ENCODE data around the gene UQCC2. TPM values are rescaled to one million over a fixed set of nuclear protein-coding genes. Genes with fewer than 3 reads are reported as not detected.

Gene UQCC2
- total RNA-seq, 2 donors from 2014 or later, result 45.0 to 81.7 TPM

DNA sequence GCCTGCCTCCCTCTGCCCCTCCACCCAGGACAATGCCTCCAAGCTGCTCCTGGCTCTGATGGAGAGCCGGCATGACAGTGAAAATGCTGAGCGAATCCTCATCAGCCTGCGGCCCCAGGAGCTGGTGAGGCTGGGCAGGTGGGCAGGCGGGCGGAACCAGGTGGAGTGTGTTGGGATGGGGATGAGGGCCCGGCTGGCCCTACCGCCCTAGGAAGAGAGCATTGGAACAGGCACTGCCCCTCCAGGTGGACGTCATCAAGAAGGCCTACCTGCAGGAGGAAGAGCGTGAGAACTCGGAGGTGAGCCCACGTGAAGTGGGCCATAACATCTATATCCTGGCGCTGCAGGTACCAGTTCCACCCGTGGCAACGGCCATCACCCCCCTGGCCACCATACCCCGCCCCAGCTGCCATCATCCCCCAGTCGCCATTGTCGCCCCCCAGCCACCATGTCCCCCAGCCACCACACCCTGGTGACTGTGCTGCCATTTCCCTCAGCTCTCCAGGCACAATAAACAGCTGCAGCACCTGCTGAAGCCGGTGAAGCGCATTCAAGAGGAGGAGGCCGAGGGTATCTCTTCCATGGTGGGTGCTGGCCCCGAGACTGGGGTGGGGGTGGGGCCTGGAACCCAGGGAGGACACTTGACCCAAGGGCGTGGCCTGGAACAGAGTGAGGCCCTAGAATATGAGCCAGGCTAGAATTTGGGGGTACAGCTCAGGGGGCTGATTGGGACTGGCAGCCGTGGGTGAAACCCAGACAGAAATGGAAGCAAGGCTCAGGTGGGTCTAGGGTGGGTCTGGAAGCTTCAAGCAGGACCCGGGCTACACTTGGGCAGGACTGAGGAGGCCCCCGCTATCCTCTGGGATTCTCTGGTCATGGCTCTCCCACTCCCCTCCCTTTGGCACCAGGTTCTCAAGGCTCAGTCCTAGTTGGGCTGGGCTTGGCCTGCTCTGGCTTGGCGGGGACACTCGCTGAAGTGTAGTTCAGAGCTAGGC, 24.2 kb downstream of the UQCC2 start:
- no peak overlapping the region for H3K4me3 ChIP-seq
- H3K36me3 ChIP-seq, result peaks cover 22% of the 10 kb centered on the region
- TF ChIP-seq CTCF (IDR thresholded peaks at IDR 0.05), result no peak
- H3K9me3 ChIP-seq, result no peaks in the 10 kb centered on the region
- no peaks in the 10 kb centered on the region for H3K4me1 ChIP-seq
- H3K9ac ChIP-seq (ENCODE audit: low read depth in 2 of 2, low read length in 2 of 2), result no peak overlapping the region
- intact Hi-C loops (cut with DNase I), result no loop called here
- no peak overlapping the region for H3K27ac ChIP-seq
- no peak for DNase-seq
- H3K27me3 ChIP-seq, result no peaks in the 10 kb centered on the region

DNA sequence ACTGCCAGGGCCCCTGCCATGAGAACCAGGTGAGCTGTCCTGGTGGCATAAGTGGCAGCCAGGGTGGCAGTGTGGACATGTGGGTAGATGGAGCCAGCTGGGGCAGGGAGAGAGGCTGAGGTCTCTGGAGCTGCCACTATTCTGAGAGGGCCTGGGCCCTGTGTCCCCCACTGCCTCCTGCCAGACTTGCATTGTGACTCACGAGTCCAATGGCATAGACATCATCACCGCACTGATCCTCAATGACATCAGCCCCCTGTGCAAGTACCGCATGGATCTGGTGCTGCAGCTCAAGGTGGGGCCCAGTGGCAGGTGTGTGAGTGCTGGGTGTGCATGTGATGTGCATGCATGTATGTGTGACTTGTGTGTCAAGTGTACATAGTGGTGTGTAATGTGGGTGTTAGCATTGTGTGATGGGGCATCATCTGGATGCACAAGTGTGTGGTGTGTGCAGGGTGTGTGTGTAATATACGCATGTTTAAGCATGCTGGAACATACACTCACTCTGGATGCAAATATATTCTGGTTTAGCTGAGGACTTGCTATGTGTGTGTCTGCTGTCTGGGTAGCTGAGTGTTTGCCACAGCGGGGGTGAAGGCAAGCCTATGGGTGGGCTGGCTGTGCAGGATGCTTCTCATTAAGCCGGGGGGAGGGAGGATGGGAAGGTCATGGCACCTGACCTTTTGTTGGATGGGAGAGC, 25.1 kb downstream of the UQCC2 start:
- peaks cover 19% of the 10 kb centered on the region for H3K36me3 ChIP-seq
- no peaks in the 10 kb centered on the region for H3K9me3 ChIP-seq
- intact Hi-C loops (cut with DNase I), result no loop called here
- no peak overlapping the region for H3K9ac ChIP-seq (ENCODE audit: low read depth in 2 of 2, low read length in 2 of 2)
- no peak for TF ChIP-seq CTCF (IDR thresholded peaks at IDR 0.05)
- H3K27ac ChIP-seq, result no peak overlapping the region
- H3K4me3 ChIP-seq, result no peak overlapping the region
- no peaks in the 10 kb centered on the region for H3K27me3 ChIP-seq
- H3K4me1 ChIP-seq, result no peaks in the 10 kb centered on the region
- DNase-seq, result no peak

DNA sequence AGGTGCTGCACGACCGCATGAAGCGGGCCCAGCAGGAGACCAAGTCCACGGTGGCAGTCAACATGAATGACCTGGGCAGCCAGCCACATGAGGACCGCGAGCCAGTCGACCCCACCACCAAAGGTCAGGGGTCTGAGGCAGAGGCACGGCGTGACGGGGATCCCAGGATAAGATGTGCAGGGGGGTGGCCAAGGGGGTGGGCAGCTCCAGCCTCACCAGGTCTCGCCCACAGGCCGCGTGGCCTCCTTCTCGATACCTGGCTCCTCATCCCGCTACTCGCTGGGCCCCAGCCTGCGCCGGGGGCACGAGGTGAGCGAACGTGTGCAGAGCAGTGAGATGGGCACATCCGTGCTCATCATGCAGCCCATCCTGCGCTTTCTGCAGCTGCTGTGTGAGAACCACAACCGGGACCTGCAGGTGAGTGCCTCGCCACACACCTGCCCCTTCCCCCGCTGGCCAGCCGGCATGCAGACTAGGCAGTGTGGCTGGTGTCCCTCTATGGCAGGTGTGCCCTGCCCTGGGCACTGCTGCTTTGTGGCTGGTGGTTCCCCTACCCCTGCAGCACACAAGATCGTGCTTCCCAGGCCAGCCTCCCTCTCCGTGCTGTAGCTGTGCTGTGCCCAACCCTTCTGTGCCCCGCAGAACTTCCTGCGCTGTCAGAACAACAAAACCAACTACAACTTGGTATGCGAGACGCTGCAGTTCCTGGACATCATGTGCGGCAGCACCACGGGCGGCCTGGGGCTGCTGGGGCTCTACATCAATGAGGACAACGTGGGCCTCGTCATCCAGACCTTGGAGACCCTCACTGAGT, 25.9 kb downstream of the UQCC2 start:
- intact Hi-C loops (cut with DNase I), result no loop called here
- DNase-seq, result no peak
- Histone ChIP-seq H3K36me3 (peaks cover 19% of the 10 kb centered on the region), H3K4me3 (no peak overlapping the region), H3K27me3 (no peaks in the 10 kb centered on the region), H3K27ac (no peak overlapping the region), H3K4me1 (no peaks in the 10 kb centered on the region), H3K9me3 (no peaks in the 10 kb centered on the region), H3K9ac (ENCODE audit: low read depth in 2 of 2, low read length in 2 of 2) (no peak overlapping the region)
- TF ChIP-seq CTCF (IDR thresholded peaks at IDR 0.05), result no peak

DNA sequence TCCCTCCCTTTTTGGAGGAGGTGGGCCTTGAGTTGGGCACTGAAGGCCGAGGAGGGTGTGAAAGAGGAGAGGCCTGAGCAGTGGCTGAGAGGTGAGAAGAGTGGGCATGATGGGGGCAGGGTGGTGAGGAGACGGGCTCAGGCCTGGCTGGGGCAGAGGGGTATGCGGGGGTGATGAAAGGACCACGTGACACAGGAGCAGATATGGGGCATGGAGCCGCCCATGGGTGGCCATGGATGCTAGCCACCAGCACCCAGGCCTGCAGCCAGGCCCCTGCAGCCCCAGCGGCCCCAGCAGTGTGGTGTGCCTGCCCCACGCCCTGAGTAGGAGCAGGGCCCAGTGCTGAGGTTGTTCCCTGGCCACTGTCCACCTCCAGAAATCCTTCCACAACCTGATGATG, 26.5 kb downstream of the UQCC2 start:
- intact Hi-C loops (cut with DNase I), result no loop called here
- H3K4me1 ChIP-seq, result no peaks in the 10 kb centered on the region
- no peaks in the 10 kb centered on the region for H3K9me3 ChIP-seq
- peaks cover 19% of the 10 kb centered on the region for H3K36me3 ChIP-seq
- no peak overlapping the region for H3K9ac ChIP-seq (ENCODE audit: low read depth in 2 of 2, low read length in 2 of 2)
- H3K4me3 ChIP-seq, result no peak overlapping the region
- H3K27me3 ChIP-seq, result no peaks in the 10 kb centered on the region
- DNase-seq, result no peak
- TF ChIP-seq CTCF (IDR thresholded peaks at IDR 0.05), result no peak
- no peak overlapping the region for H3K27ac ChIP-seq

GRCh38 chr6:33684428-33684896, 27.0 kb downstream of the UQCC2 start:
- intact Hi-C loops (cut with DNase I), result no loop called here
- no peak for DNase-seq
- TF ChIP-seq CTCF (IDR thresholded peaks at IDR 0.05), result no peak
- Histone ChIP-seq H3K36me3 (peaks cover 16% of the 10 kb centered on the region), H3K9me3 (no peaks in the 10 kb centered on the region), H3K27ac (no peak overlapping the region), H3K27me3 (no peaks in the 10 kb centered on the region), H3K4me3 (no peak overlapping the region), H3K9ac (ENCODE audit: low read depth in 2 of 2, low read length in 2 of 2) (no peak overlapping the region), H3K4me1 (no peaks in the 10 kb centered on the region)

All from colonic mucosa (tissue), 4 donors.